HepG2 (cell line): ENCODE data around the gene PRUNE1. TPM values are rescaled to one million over a fixed set of nuclear protein-coding genes. Genes with fewer than 3 reads are reported as not detected.

Experiments used
- ATF3 ChIP-seq: sonication (generic); formaldehyde crosslinking; IDR thresholded peaks from 2 replicates; pipeline ENCODE4 v1.4.0; 2020; ENCODE audit warnings: missing genetic modification reagents
- ATF4 ChIP-seq, 2 experiments: fragments of 450-650 bp in 1 of 2; sonication (generic) in 1 of 2; formaldehyde crosslinking; IDR thresholded peaks; 2 replicates each; pipeline versions ENCODE4 v1.5.0 to v1.8.0; 2020 to 2022; ENCODE audit warnings: mild to moderate bottlenecking in 1 of 2, missing genetic modification reagents in 1 of 2
- BCL6 ChIP-seq: IDR thresholded peaks from 2 replicates; pipeline ENCODE4 v1.6.1; 2016; ENCODE audit warnings: missing genetic modification reagents, missing compliant biosample characterization
- DMAP1 ChIP-seq: IDR thresholded peaks from 2 replicates; pipeline ENCODE4 v1.6.1; 2016
- FOXA1 ChIP-seq, 2 experiments: fragments of 450-650 bp in 1 of 2; sonication (generic) in 1 of 2; formaldehyde crosslinking in 1 of 2; IDR thresholded peaks; 2 replicates each; pipeline versions ENCODE4 v1.4.0 to v1.6.1; 2016 to 2020; ENCODE audit warnings: missing genetic modification reagents in 1 of 2
- GFI1 ChIP-seq: sonication (generic); formaldehyde crosslinking; IDR thresholded peaks from 2 replicates; pipeline ENCODE4 v1.5.0; 2020; ENCODE audit warnings: missing genetic modification reagents, mild to moderate bottlenecking, borderline replicate concordance
- GTF3A ChIP-seq: sonication (generic); formaldehyde crosslinking; conservative IDR thresholded peaks from 2 replicates; pipeline ENCODE4 v1.4.0; 2020; ENCODE audit warnings: mild to moderate bottlenecking, missing genetic modification reagents
- KMT2A ChIP-seq: sonication (generic); formaldehyde crosslinking; IDR thresholded peaks from 2 replicates; pipeline ENCODE4 v1.4.0; 2020; ENCODE audit warnings: missing genetic modification reagents
- THYN1 ChIP-seq: sonication (generic); formaldehyde crosslinking; IDR thresholded peaks from 2 replicates; pipeline ENCODE4 v1.8.1; 2023; ENCODE audit warnings: low read depth, mild to moderate bottlenecking, moderate library complexity, missing genetic modification reagents, borderline replicate concordance
- ZC3H13 ChIP-seq: sonication (generic); formaldehyde crosslinking; IDR thresholded peaks from 2 replicates; pipeline ENCODE4 v1.8.1; 2023; ENCODE audit warnings: mild to moderate bottlenecking, missing genetic modification reagents, moderate library complexity
- ZNF142 ChIP-seq: sonication (generic); formaldehyde crosslinking; IDR thresholded peaks from 2 replicates; pipeline ENCODE4 v1.4.0; 2020; ENCODE audit warnings: missing genetic modification reagents
- ZNF256 ChIP-seq: sonication (generic); formaldehyde crosslinking; conservative IDR thresholded peaks from 2 replicates; pipeline ENCODE4 v1.4.0; 2020; ENCODE audit warnings: missing genetic modification reagents
- ZNF264 ChIP-seq: sonication (generic); formaldehyde crosslinking; IDR thresholded peaks from 2 replicates; pipeline ENCODE4 v1.4.0; 2020; ENCODE audit warnings: missing genetic modification reagents
- ZNF558 ChIP-seq: sonication (generic); formaldehyde crosslinking; IDR thresholded peaks from 2 replicates; pipeline ENCODE4 v1.9.0; 2022; ENCODE audit warnings: mild to moderate bottlenecking, missing genetic modification reagents, borderline replicate concordance
- ZNF792 ChIP-seq: IDR thresholded peaks from 2 replicates; pipeline ENCODE4 v1.6.1; 2016
- polyA plus RNA-seq, 8 experiments: library from polyadenylated mRNA; depleted of rRNA in 3 of 8; stranded (reverse) in 7 of 8; unstranded in 1 of 8; fragments of >200 nt; fragmentation: Illumina TruSeq in 4 of 8; extraction: Trizol in 4 of 8; gene quantifications; 2 replicates each; pipeline versions ENCODE4 v1.2.1 to v1.2.3, GENCODE V29; 2011 to 2016; ENCODE audit warnings: low read depth in 4 of 8, missing spikeins in 1 of 8, mixed read lengths in 1 of 8; ENCODE audit not compliant: insufficient read depth in 1 of 8
- total RNA-seq, 5 experiments: library from RNA; depleted of rRNA; stranded (reverse); fragments of >200 nt; fragmentation: Illumina TruSeq; extraction: Trizol; gene quantifications; 2 replicates each; pipeline ENCODE4 v1.2.3, GENCODE V29; 2016; ENCODE audit warnings: low read depth in 1 of 5
- TF ChIP-seq, protein P1 (sequence below): sonication (generic); formaldehyde crosslinking; IDR thresholded peaks from 2 replicates; pipeline ENCODE4 v1.5.0; 2020; ENCODE audit warnings: missing genetic modification reagents
- TF ChIP-seq, protein P2 (sequence below): sonication (generic); formaldehyde crosslinking; IDR thresholded peaks from 2 replicates; pipeline ENCODE4 v1.4.0; 2020; ENCODE audit warnings: low read depth, mild to moderate bottlenecking, missing genetic modification reagents
- TF ChIP-seq, protein P3 (sequence below): sonication (generic); formaldehyde crosslinking; IDR thresholded peaks from 2 replicates; pipeline ENCODE4 v1.8.0; 2023; ENCODE audit warnings: mild to moderate bottlenecking, missing genetic modification reagents

Gene PRUNE1
- total and polyA plus RNA-seq, 2 of the 13 experiments (the other 11 are each of a cell fraction or from before 2014, with no cell fraction given), result 19.0 to 31.9 TPM

DNA sequence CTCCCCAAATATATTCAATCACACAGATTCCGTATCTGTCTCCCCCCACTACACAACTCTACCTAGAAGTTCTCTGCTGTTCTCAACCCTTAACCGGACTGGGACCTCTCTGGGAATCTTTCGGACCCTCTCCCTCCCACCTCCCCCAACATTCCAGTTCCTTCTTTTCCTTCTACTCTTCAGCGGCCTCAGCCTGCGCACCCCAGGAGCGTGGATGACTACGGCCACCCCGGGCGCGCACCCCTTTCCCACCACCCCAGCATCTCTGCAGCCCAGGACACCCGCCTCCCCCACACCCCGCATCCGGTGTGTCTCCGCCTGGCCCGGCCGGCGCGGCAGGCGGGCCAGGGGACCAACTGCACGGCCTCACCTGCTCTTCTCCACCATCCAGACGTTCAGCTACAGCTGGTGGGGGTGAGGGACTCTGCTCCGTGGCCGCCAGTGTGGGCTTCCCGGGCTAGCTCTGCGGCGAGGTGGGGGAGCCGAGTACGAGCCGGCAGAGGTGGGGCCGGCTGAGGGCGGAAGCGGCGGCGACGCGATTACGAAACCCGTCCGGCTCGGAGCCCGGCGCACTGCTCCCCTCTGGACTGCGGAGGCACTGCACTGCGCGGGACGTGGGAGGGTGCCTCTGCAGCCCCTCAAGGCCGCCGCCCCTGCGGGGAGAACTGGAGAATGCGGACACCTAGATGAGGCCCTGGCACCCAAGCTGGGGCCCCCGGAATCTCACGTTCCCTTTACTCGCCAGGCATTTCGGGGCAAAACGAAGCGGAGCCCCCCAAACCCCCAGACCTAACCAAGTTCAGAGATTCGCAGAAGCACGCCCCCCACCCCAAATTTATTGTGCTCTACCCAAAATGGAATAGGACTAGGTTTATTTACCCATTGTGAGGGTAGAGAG lies 51.1 kb downstream of the PRUNE1 start, which contains the start of gene CDC42SE1 (continued):
- TF ChIP-seq, protein P1, sequence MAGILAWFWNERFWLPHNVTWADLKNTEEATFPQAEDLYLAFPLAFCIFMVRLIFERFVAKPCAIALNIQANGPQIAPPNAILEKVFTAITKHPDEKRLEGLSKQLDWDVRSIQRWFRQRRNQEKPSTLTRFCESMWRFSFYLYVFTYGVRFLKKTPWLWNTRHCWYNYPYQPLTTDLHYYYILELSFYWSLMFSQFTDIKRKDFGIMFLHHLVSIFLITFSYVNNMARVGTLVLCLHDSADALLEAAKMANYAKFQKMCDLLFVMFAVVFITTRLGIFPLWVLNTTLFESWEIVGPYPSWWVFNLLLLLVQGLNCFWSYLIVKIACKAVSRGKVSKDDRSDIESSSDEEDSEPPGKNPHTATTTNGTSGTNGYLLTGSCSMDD (CRISPR knock-in tag), result no peak
- TF ChIP-seq BCL6 (CRISPR knock-in tag), result peak; percentile 75
- peak; percentile 52; the same call in 1 of the 2 replicates for TF ChIP-seq GFI1 (CRISPR knock-in tag)
- TF ChIP-seq, protein P2, sequence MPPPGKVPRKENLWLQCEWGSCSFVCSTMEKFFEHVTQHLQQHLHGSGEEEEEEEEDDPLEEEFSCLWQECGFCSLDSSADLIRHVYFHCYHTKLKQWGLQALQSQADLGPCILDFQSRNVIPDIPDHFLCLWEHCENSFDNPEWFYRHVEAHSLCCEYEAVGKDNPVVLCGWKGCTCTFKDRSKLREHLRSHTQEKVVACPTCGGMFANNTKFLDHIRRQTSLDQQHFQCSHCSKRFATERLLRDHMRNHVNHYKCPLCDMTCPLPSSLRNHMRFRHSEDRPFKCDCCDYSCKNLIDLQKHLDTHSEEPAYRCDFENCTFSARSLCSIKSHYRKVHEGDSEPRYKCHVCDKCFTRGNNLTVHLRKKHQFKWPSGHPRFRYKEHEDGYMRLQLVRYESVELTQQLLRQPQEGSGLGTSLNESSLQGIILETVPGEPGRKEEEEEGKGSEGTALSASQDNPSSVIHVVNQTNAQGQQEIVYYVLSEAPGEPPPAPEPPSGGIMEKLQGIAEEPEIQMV (CRISPR knock-in tag), result no peak
- no peak for TF ChIP-seq GTF3A (CRISPR knock-in tag)
- TF ChIP-seq THYN1 (CRISPR knock-in tag), result no peak
- no peak for TF ChIP-seq FOXA1 (IDR thresholded peaks at IDR 0.05)
- no peak for TF ChIP-seq FOXA1 (CRISPR knock-in tag; IDR thresholded peaks at IDR 0.05)
- no peak for TF ChIP-seq ZNF264 (CRISPR knock-in tag)
- TF ChIP-seq ZNF558, result peak; percentile 80; the same call in 1 of the 2 replicates
- peak; percentile 57 for TF ChIP-seq DMAP1 (CRISPR knock-in tag)
- TF ChIP-seq, protein P3, sequence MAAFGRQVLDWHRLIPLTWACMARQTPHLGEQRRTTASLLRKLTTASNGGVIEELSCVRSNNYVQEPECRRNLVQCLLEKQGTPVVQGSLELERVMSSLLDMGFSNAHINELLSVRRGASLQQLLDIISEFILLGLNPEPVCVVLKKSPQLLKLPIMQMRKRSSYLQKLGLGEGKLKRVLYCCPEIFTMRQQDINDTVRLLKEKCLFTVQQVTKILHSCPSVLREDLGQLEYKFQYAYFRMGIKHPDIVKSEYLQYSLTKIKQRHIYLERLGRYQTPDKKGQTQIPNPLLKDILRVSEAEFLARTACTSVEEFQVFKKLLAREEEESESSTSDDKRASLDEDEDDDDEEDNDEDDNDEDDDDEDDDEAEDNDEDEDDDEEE (CRISPR knock-in tag), result no peak; the same call in 1 of the 2 replicates
- TF ChIP-seq ZNF256, result no peak
- peak in 1 of 2 experiments; percentile 63; a peak in 1 of 4 replicates for TF ChIP-seq ATF4 (CRISPR knock-in tag; IDR thresholded peaks at IDR 0.05)
- peak; percentile 51 for TF ChIP-seq KMT2A (CRISPR knock-in tag)
- peak; percentile 84; the same call in 1 of the 2 replicates for TF ChIP-seq ZC3H13 (CRISPR knock-in tag)
- TF ChIP-seq ATF3 (CRISPR knock-in tag), result peak; percentile 46; the same call in 1 of the 2 replicates
- no peak for TF ChIP-seq ZNF142
- TF ChIP-seq ZNF792 (CRISPR knock-in tag), result no peak
